H9 (cell line): ENCODE data around the gene SRPK1. TPM values are rescaled to one million over a fixed set of nuclear protein-coding genes. Genes with fewer than 3 reads are reported as not detected.
A peak's percentile ranks its signal among the peaks of the same experiment; 100 is the strongest.

Experiments
- DNase-seq: peaks from one replicate; pipeline ENCODE4 v3.0.0-alpha.2; 2017
- H2AFZ ChIP-seq: one replicate; pipeline ENCODE4 v1.6.1; 2013; ENCODE audit warnings: mild to moderate bottlenecking, low read length, control low read depth, moderate library complexity
- H2AK5ac ChIP-seq: 2 replicates; pipeline ENCODE4 v1.6.1; 2013; ENCODE audit warnings: low read length, control low read depth, mixed read lengths; ENCODE audit not compliant: insufficient read length
- H2BK120ac ChIP-seq: one replicate; pipeline ENCODE4 v1.6.1; 2013; ENCODE audit warnings: low read depth, mild to moderate bottlenecking, low read length, control low read depth, inconsistent platforms; ENCODE audit not compliant: poor library complexity, severe bottlenecking
- H2BK12ac ChIP-seq: 2 replicates; pipeline ENCODE4 v1.6.1; 2013; ENCODE audit warnings: low read length, control low read depth, mixed read lengths, low read depth; ENCODE audit not compliant: insufficient read length
- H2BK15ac ChIP-seq: 2 replicates; pipeline ENCODE4 v1.6.1; 2013; ENCODE audit warnings: low read depth, low read length, control low read depth
- H2BK20ac ChIP-seq: one replicate; pipeline ENCODE4 v1.6.1; 2013; ENCODE audit warnings: low read depth, mild to moderate bottlenecking, low read length, control low read depth, inconsistent platforms; ENCODE audit not compliant: poor library complexity, severe bottlenecking
- H2BK5ac ChIP-seq: 2 replicates; pipeline ENCODE4 v1.6.1; 2013; ENCODE audit warnings: low read length, control low read depth, mixed read lengths; ENCODE audit not compliant: insufficient read length
- H3K14ac ChIP-seq: 2 replicates; pipeline ENCODE4 v1.6.1; 2013; ENCODE audit warnings: low read length, control low read depth; ENCODE audit not compliant: insufficient read depth
- H3K18ac ChIP-seq: 2 replicates; pipeline ENCODE4 v1.6.1; 2013; ENCODE audit warnings: low read depth, mild to moderate bottlenecking, mixed read lengths, low read length, control low read depth; ENCODE audit not compliant: insufficient read length
- H3K23ac ChIP-seq: 2 replicates; pipeline ENCODE4 v1.6.1; 2013; ENCODE audit warnings: low read length, control low read depth, mixed read lengths, low read depth; ENCODE audit not compliant: insufficient read length
- H3K23me2 ChIP-seq: 2 replicates; pipeline ENCODE4 v1.6.1; 2013; ENCODE audit warnings: low read depth, mild to moderate bottlenecking, mixed read lengths, low read length, control low read depth; ENCODE audit not compliant: insufficient read length, poor library complexity, severe bottlenecking
- H3K27ac ChIP-seq: 2 replicates; pipeline ENCODE4 v1.5.1; 2013; ENCODE audit warnings: low read length, control low read depth, mixed read lengths, low read depth; ENCODE audit not compliant: insufficient read length
- H3K27me3 ChIP-seq: 2 replicates; pipeline ENCODE4 v1.6.1; 2013; ENCODE audit warnings: low read length, control low read depth, inconsistent platforms; ENCODE audit not compliant: insufficient read depth
- H3K4ac ChIP-seq: 2 replicates; pipeline ENCODE4 v1.6.1; 2013; ENCODE audit warnings: low read depth, mild to moderate bottlenecking, control low read depth, inconsistent platforms, low read length, moderate library complexity
- H3K4me1 ChIP-seq: 2 replicates; pipeline ENCODE4 v1.6.1; 2013; ENCODE audit warnings: low read length, control low read depth, inconsistent platforms; ENCODE audit not compliant: insufficient read depth
- H3K4me2 ChIP-seq: 2 replicates; pipeline ENCODE4 v1.6.1; 2013; ENCODE audit warnings: low read length, control low read depth, mixed read lengths; ENCODE audit not compliant: insufficient read length, insufficient read depth
- H3K56ac ChIP-seq: 2 replicates; pipeline ENCODE4 v1.6.1; 2013; ENCODE audit warnings: low read depth, mild to moderate bottlenecking, mixed read lengths, low read length, control low read depth; ENCODE audit not compliant: insufficient read length
- H3K79me1 ChIP-seq: 2 replicates; pipeline ENCODE4 v1.6.1; 2013; ENCODE audit warnings: low read depth, mild to moderate bottlenecking, moderate library complexity, low read length, control low read depth, inconsistent platforms; ENCODE audit not compliant: insufficient read depth, poor library complexity, severe bottlenecking
- H3K79me2 ChIP-seq: 2 replicates; pipeline ENCODE4 v1.6.1; 2013; ENCODE audit warnings: low read length, control low read depth, inconsistent platforms; ENCODE audit not compliant: insufficient read depth
- H3K9ac ChIP-seq: 2 replicates; pipeline ENCODE4 v1.6.1; 2013; ENCODE audit warnings: low read length, control low read depth, mixed read lengths; ENCODE audit not compliant: insufficient read length; ENCODE audit errors: extremely low read depth
- H3K9me3 ChIP-seq: one replicate; pipeline ENCODE4 v1.6.1; 2013; ENCODE audit warnings: low read depth, low read length, inconsistent platforms; ENCODE audit not compliant: control insufficient read depth
- H3T11ph ChIP-seq: one replicate; pipeline ENCODE4 v1.6.1; 2013; ENCODE audit warnings: mild to moderate bottlenecking, low read length, control low read depth, inconsistent platforms
- H4K20me1 ChIP-seq: one replicate; pipeline ENCODE4 v1.6.1; 2013; ENCODE audit not compliant: control insufficient read depth, insufficient read length, insufficient read depth
- H4K5ac ChIP-seq: 2 replicates; pipeline ENCODE4 v1.6.1; 2013; ENCODE audit warnings: low read depth, mild to moderate bottlenecking, mixed read lengths, low read length, control low read depth; ENCODE audit not compliant: insufficient read length
- H4K8ac ChIP-seq: replicated peaks from 2 replicates; pipeline ENCODE4 v1.6.1; 2013; ENCODE audit warnings: low read length, control low read depth, mixed read lengths, low read depth; ENCODE audit not compliant: insufficient read length
- H4K91ac ChIP-seq: 2 replicates; pipeline ENCODE4 v1.6.1; 2013; ENCODE audit warnings: low read depth, mild to moderate bottlenecking, moderate library complexity, mixed read lengths, low read length, control low read depth; ENCODE audit not compliant: insufficient read length
- H3K27ac Mint-ChIP-seq, 3 experiments: 2 replicates in 2 of 3; 3 replicates in 1 of 3; pipeline ENCODE4 v1.8.0; 2020 to 2021; ENCODE audit warnings: mixed read lengths in 3 of 3, mild to moderate bottlenecking in 1 of 3, moderate library complexity in 1 of 3
- H3K27me3 Mint-ChIP-seq: 2 replicates; pipeline ENCODE4 v1.8.0; 2021; ENCODE audit warnings: low read depth, mild to moderate bottlenecking, moderate library complexity, mixed read lengths
- H3K36me3 Mint-ChIP-seq, 3 experiments: 2 replicates in 2 of 3; 3 replicates in 1 of 3; pipeline ENCODE4 v1.8.0; 2020 to 2021; ENCODE audit warnings: low read depth in 3 of 3, mixed read lengths in 3 of 3; ENCODE audit not compliant: insufficient read depth in 1 of 3
- H3K4me1 Mint-ChIP-seq, 2 experiments: 2 replicates each; pipeline ENCODE4 v1.8.0; 2020; ENCODE audit warnings: mixed read lengths in 2 of 2
- H3K4me3 Mint-ChIP-seq, 2 experiments: 2 replicates in 1 of 2; 3 replicates in 1 of 2; pipeline ENCODE4 v1.8.0; 2020 to 2021; ENCODE audit warnings: mild to moderate bottlenecking in 2 of 2, mixed read lengths in 2 of 2, moderate library complexity in 1 of 2
- H3K9me3 Mint-ChIP-seq, 2 experiments: 2 replicates in 1 of 2; 3 replicates in 1 of 2; pipeline ENCODE4 v1.8.0; 2020; ENCODE audit warnings: mild to moderate bottlenecking in 2 of 2, mixed read lengths in 2 of 2, moderate library complexity in 1 of 2
- CTCF ChIP-seq: fragments of 200-600 bp; sonication (generic); conservative IDR thresholded peaks from 3 replicates; pipeline ENCODE4 v1.8.0; 2021; ENCODE audit warnings: antibody characterized with exemption, mild to moderate bottlenecking
- WGBS: extraction: QIAGEN DNeasy Blood & Tissue Kit; methylation state at CpG from one replicate; pipeline ENCODE4 v1.1.7; 2013; ENCODE audit warnings: missing lambda C conversion rate, low lambda C conversion rate, mixed read lengths; ENCODE audit not compliant: insufficient read length; ENCODE audit errors: extremely low coverage; 5-methylcytosine and 5-hydroxymethylcytosine counted together
- total RNA-seq: library from RNA; stranded (reverse); gene quantifications from 2 replicates; pipeline ENCODE4 v1.2.1, GENCODE V29; 2021

The SRPK1 gene
- total RNA-seq, 1 experiment from 2014 or later = 93.2 TPM

- no peaks in the 10 kb centered on the region for H3K23me2 ChIP-seq
- H2AK5ac ChIP-seq = no peak overlapping the region
- no peak overlapping the region for H4K8ac ChIP-seq
- no peak for TF ChIP-seq CTCF
- DNase-seq = no peak
- no peaks in the 10 kb centered on the region for H3K79me1 ChIP-seq
- no peaks in the 10 kb centered on the region for H3K9me3 ChIP-seq
- Mint-ChIP-seq H3K27ac (peak overlapping the region in 1 of 3 experiments; percentile 52; a peak in 2 of 7 replicates), H3K27me3 (peaks cover 2% of the 10 kb centered on the region; the same call in 1 of the 2 replicates), H3K36me3 (peaks cover 0 to 2% (median 0%) of the 10 kb centered on the region in 3 experiments; a peak in 1 of 7 replicates), H3K9me3 (no peaks in the 10 kb centered on the region; a peak in 1 of 5 replicates), H3K4me1 (peaks cover 20 to 22% of the 10 kb centered on the region in 2 experiments), H3K4me3 (no peak overlapping the region)
- H2BK120ac ChIP-seq = no peak overlapping the region
- no CpG with 5 or more reads among the region's 4 CpGs for WGBS
- no peak overlapping the region for H4K91ac ChIP-seq
- H3K14ac ChIP-seq = no peak overlapping the region; the same call in 1 of the 2 replicates
- H4K5ac ChIP-seq = no peak overlapping the region
- no peak overlapping the region for H3K56ac ChIP-seq
- no peak overlapping the region for H2BK15ac ChIP-seq
- no peak overlapping the region for H3K18ac ChIP-seq
- no peak overlapping the region for H3K9ac ChIP-seq
- no peak overlapping the region for H2BK5ac ChIP-seq
- no peak overlapping the region for H2BK20ac ChIP-seq
- no peaks in the 10 kb centered on the region for H3K79me2 ChIP-seq
- no peak overlapping the region for H2AFZ ChIP-seq
- H3K27ac ChIP-seq = no peak overlapping the region
- H2BK12ac ChIP-seq = no peak overlapping the region
- H4K20me1 ChIP-seq = no peaks in the 10 kb centered on the region
- H3K27me3 ChIP-seq = no peaks in the 10 kb centered on the region
- H3K23ac ChIP-seq = no peak overlapping the region
- peaks cover 5% of the 10 kb centered on the region; the same call in 1 of the 2 replicates for H3K4me1 ChIP-seq
- no peak overlapping the region for H3K4ac ChIP-seq
- H3T11ph ChIP-seq = no peak overlapping the region
- no peak overlapping the region for H3K4me2 ChIP-seq
Observed at GRCh38 chr6:35796236-35796635, 124.7 kb downstream of the SRPK1 start.
